Neural progenitor cell (in vitro differentiated cells): ENCODE measurements around the gene KRTAP10-4. TPM values are rescaled to one million over a fixed set of nuclear protein-coding genes. Genes with fewer than 3 reads are reported as not detected.

Experiments
- DNase-seq: peaks from one replicate; pipeline ENCODE4 v3.0.0-alpha.2; 2016; ENCODE audit warnings: low spot score
- H2AFZ ChIP-seq: fragments of 200-600 bp; sonication (generic); replicated peaks from 2 replicates; pipeline ENCODE4 v1.6.1; 2016; ENCODE audit warnings: antibody characterized with exemption
- H3F3A ChIP-seq: fragments of 200-600 bp; sonication (generic); 2 replicates; pipeline ENCODE4 v1.6.1; 2016; ENCODE audit warnings: antibody characterized with exemption, low read depth
- H3K27ac ChIP-seq: fragments of 200-600 bp; sonication (generic); 2 replicates; pipeline ENCODE4 v1.5.1; 2016; ENCODE audit warnings: mild to moderate bottlenecking
- H3K27me3 ChIP-seq: fragments of 200-600 bp; sonication (generic); 2 replicates; pipeline ENCODE4 v1.6.1; 2016; ENCODE audit warnings: mild to moderate bottlenecking, moderate library complexity
- H3K36me3 ChIP-seq: fragments of 200-600 bp; sonication (generic); 2 replicates; pipeline ENCODE4 v1.5.1; 2016
- H3K4me1 ChIP-seq: fragments of 200-600 bp; sonication (generic); 2 replicates; pipeline ENCODE4 v1.6.1; 2016; ENCODE audit warnings: mixed run types
- H3K4me2 ChIP-seq: fragments of 200-600 bp; sonication (generic); 2 replicates; pipeline ENCODE4 v1.6.1; 2016
- H3K4me3 ChIP-seq: fragments of 200-600 bp; sonication (generic); 2 replicates; pipeline ENCODE4 v1.5.1; 2016
- H3K79me2 ChIP-seq: fragments of 200-600 bp; sonication (generic); 2 replicates; pipeline ENCODE4 v1.6.1; 2016; ENCODE audit warnings: low read depth
- H3K9ac ChIP-seq: fragments of 200-600 bp; sonication (generic); 2 replicates; pipeline ENCODE4 v1.6.1; 2016
- H3K9me3 ChIP-seq: fragments of 200-600 bp; sonication (generic); 2 replicates; pipeline ENCODE4 v1.5.1; 2016; ENCODE audit warnings: low read depth
- H4K20me1 ChIP-seq: fragments of 200-600 bp; sonication (generic); 2 replicates; pipeline ENCODE4 v1.6.1; 2016; ENCODE audit warnings: low read depth
- H3K27ac Mint-ChIP-seq: 3 replicates; pipeline ENCODE4 v1.8.0; 2021; ENCODE audit warnings: mixed read lengths
- H3K27me3 Mint-ChIP-seq: 2 replicates; pipeline ENCODE4 v1.8.0; 2022; ENCODE audit warnings: low read depth, mild to moderate bottlenecking, inconsistent platforms, moderate library complexity, mixed read lengths; ENCODE audit not compliant: insufficient read depth
- H3K36me3 Mint-ChIP-seq: 3 replicates; pipeline ENCODE4 v1.8.0; 2021; ENCODE audit warnings: mixed read lengths
- H3K4me1 Mint-ChIP-seq: 3 replicates; pipeline ENCODE4 v1.8.0; 2021; ENCODE audit warnings: mixed read lengths
- H3K4me3 Mint-ChIP-seq: 3 replicates; pipeline ENCODE4 v1.8.0; 2021; ENCODE audit warnings: mild to moderate bottlenecking, moderate library complexity, mixed read lengths
- H3K9me3 Mint-ChIP-seq: 3 replicates; pipeline ENCODE4 v1.8.0; 2020; ENCODE audit warnings: mixed read lengths
- CTCF ChIP-seq: fragments of 200-600 bp; sonication (generic); IDR thresholded peaks from 2 replicates; pipeline ENCODE4 v1.5.1; 2017; ENCODE audit warnings: antibody characterized with exemption, mild to moderate bottlenecking
- EZH2 ChIP-seq: fragments of 200-600 bp; sonication (generic); IDR thresholded peaks from 2 replicates; pipeline ENCODE4 v1.6.1; 2017; ENCODE audit warnings: antibody characterized with exemption, mild to moderate bottlenecking, moderate library complexity
- EZH2phosphoT487 ChIP-seq: fragments of 200-600 bp; sonication (generic); IDR thresholded peaks from 2 replicates; pipeline ENCODE4 v1.6.1; 2017; ENCODE audit warnings: antibody characterized with exemption
- total RNA-seq: library from RNA; depleted of rRNA; stranded (reverse); fragments of >200 nt; gene quantifications from 2 replicates; pipeline ENCODE4 v1.2.3, GENCODE V29; 2015; ENCODE audit warnings: low replicate concordance

The KRTAP10-4 gene
- total RNA-seq, 1 donor from 2014 or later: not detected

- H3K4me2 ChIP-seq: no peak overlapping the region
- TF ChIP-seq EZH2phosphoT487 (no peak), EZH2 (no peak), CTCF (no peak)
- H3K4me3 ChIP-seq: no peak overlapping the region
- Mint-ChIP-seq H3K27ac (peak overlapping the region; percentile 36), H3K4me1 (peaks cover 10% of the 10 kb centered on the region), H3K4me3 (no peak overlapping the region), H3K27me3 (peaks cover 2% of the 10 kb centered on the region), H3K36me3 (no peaks in the 10 kb centered on the region), H3K9me3 (peaks cover 37% of the 10 kb centered on the region)
- H3F3A ChIP-seq: peaks cover 14% of the 10 kb centered on the region
- no peaks in the 10 kb centered on the region for H3K36me3 ChIP-seq
- H3K27me3 ChIP-seq: no peaks in the 10 kb centered on the region
- H3K27ac ChIP-seq: no peak overlapping the region
- H4K20me1 ChIP-seq: no peaks in the 10 kb centered on the region
- peaks cover 13% of the 10 kb centered on the region for H3K4me1 ChIP-seq
- DNase-seq: no peak
- H3K79me2 ChIP-seq: no peaks in the 10 kb centered on the region
- peaks cover 7% of the 10 kb centered on the region for H3K9me3 ChIP-seq
- H3K9ac ChIP-seq: no peak overlapping the region
- no peak overlapping the region for H2AFZ ChIP-seq
Measured at GRCh38 chr21:44582055-44582454, 8.5 kb downstream of the KRTAP10-4 start.

- H3K4me1 Mint-ChIP-seq: peaks cover 10% of the 10 kb centered on the region
- no peak overlapping the region for H3K27ac Mint-ChIP-seq
- TF ChIP-seq EZH2 (no peak), EZH2phosphoT487 (no peak)
Measured at GRCh38 chr21:44583089-44583799, 9.7 kb downstream of the KRTAP10-4 start.

GRCh38 chr21:44583800-44584147 lies 10.2 kb downstream of the KRTAP10-4 start:
- no peaks in the 10 kb centered on the region for H3K36me3 ChIP-seq
- H4K20me1 ChIP-seq: no peaks in the 10 kb centered on the region
- H3K79me2 ChIP-seq: no peaks in the 10 kb centered on the region
- no peak overlapping the region for H3K9ac ChIP-seq
- no peak overlapping the region for H2AFZ ChIP-seq
- no peak for TF ChIP-seq EZH2phosphoT487
- TF ChIP-seq CTCF: no peak
- TF ChIP-seq EZH2: no peak
- no peak overlapping the region for H3K27ac ChIP-seq
- no peak for DNase-seq
- peaks cover 14% of the 10 kb centered on the region for H3F3A ChIP-seq
- H3K4me1 Mint-ChIP-seq: peaks cover 10% of the 10 kb centered on the region
- H3K9me3 Mint-ChIP-seq: peaks cover 27% of the 10 kb centered on the region
- H3K4me2 ChIP-seq: no peak overlapping the region
- no peaks in the 10 kb centered on the region for H3K36me3 Mint-ChIP-seq
- no peak overlapping the region for H3K4me3 ChIP-seq
- no peak overlapping the region for H3K27ac Mint-ChIP-seq
- no peaks in the 10 kb centered on the region for H3K27me3 ChIP-seq
- H3K9me3 ChIP-seq: peaks cover 6% of the 10 kb centered on the region
- H3K4me1 ChIP-seq: peaks cover 13% of the 10 kb centered on the region
- H3K27me3 Mint-ChIP-seq: peaks cover 2% of the 10 kb centered on the region
- H3K4me3 Mint-ChIP-seq: no peak overlapping the region

More at GRCh38 chr21:44583089-44583799, 9.7 kb downstream of the KRTAP10-4 start:
- Histone ChIP-seq H3K9me3 (peaks cover 6% of the 10 kb centered on the region), H3K4me3 (no peak overlapping the region), H3K9ac (no peak overlapping the region), H3K4me1 (peaks cover 13% of the 10 kb centered on the region), H3K27ac (no peak overlapping the region), H3K4me2 (peak overlapping the region; percentile 37), H4K20me1 (no peaks in the 10 kb centered on the region), H3F3A (peaks cover 14% of the 10 kb centered on the region), H2AFZ (peak overlapping the region; percentile 19), H3K36me3 (no peaks in the 10 kb centered on the region), H3K27me3 (no peaks in the 10 kb centered on the region), H3K79me2 (no peaks in the 10 kb centered on the region)
- peaks cover 29% of the 10 kb centered on the region for H3K9me3 Mint-ChIP-seq
- peaks cover 2% of the 10 kb centered on the region for H3K27me3 Mint-ChIP-seq
- no peaks in the 10 kb centered on the region for H3K36me3 Mint-ChIP-seq
- DNase-seq: peak; percentile 65
- peak overlapping the region; percentile 54 for H3K4me3 Mint-ChIP-seq

- H3K79me2 ChIP-seq: no peaks in the 10 kb centered on the region
- Mint-ChIP-seq H3K36me3 (no peaks in the 10 kb centered on the region), H3K9me3 (peaks cover 16% of the 10 kb centered on the region), H3K4me1 (peaks cover 14% of the 10 kb centered on the region), H3K27me3 (peaks cover 2% of the 10 kb centered on the region), H3K4me3 (no peak overlapping the region), H3K27ac (no peak overlapping the region)
- peaks cover 6% of the 10 kb centered on the region for H3K9me3 ChIP-seq
- no peak overlapping the region for H3K4me3 ChIP-seq
- no peaks in the 10 kb centered on the region for H3K36me3 ChIP-seq
- H3K27me3 ChIP-seq: no peaks in the 10 kb centered on the region
- no peaks in the 10 kb centered on the region for H4K20me1 ChIP-seq
- no peak overlapping the region for H2AFZ ChIP-seq
- peaks cover 14% of the 10 kb centered on the region for H3F3A ChIP-seq
- no peak overlapping the region for H3K4me2 ChIP-seq
- no peak for TF ChIP-seq CTCF
- peaks cover 13% of the 10 kb centered on the region for H3K4me1 ChIP-seq
- H3K9ac ChIP-seq: no peak overlapping the region
- no peak for DNase-seq
- no peak overlapping the region for H3K27ac ChIP-seq
Measured at GRCh38 chr21:44585892-44586291, 12.4 kb downstream of the KRTAP10-4 start.
